NCI-H1092 treated with DMSO at 0.1 percent for 48 hours (cell line): ENCODE results near the gene KIF6.
"Not testable (repeated sequence)": the region's sequence is repeated elsewhere in the genome, so short reads cannot be mapped to it uniquely, and the experiment has no call there.

Source experiments
- DNase-seq: peaks from one replicate; lab custom pipeline; 2025; lab: John Stamatoyannopoulos, UW

KIF6 gene, protein sequence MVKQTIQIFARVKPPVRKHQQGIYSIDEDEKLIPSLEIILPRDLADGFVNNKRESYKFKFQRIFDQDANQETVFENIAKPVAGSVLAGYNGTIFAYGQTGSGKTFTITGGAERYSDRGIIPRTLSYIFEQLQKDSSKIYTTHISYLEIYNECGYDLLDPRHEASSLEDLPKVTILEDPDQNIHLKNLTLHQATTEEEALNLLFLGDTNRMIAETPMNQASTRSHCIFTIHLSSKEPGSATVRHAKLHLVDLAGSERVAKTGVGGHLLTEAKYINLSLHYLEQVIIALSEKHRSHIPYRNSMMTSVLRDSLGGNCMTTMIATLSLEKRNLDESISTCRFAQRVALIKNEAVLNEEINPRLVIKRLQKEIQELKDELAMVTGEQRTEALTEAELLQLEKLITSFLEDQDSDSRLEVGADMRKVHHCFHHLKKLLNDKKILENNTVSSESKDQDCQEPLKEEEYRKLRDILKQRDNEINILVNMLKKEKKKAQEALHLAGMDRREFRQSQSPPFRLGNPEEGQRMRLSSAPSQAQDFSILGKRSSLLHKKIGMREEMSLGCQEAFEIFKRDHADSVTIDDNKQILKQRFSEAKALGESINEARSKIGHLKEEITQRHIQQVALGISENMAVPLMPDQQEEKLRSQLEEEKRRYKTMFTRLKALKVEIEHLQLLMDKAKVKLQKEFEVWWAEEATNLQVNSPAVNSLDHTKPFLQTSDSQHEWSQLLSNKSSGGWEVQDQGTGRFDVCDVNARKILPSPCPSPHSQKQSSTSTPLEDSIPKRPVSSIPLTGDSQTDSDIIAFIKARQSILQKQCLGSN

DNA sequence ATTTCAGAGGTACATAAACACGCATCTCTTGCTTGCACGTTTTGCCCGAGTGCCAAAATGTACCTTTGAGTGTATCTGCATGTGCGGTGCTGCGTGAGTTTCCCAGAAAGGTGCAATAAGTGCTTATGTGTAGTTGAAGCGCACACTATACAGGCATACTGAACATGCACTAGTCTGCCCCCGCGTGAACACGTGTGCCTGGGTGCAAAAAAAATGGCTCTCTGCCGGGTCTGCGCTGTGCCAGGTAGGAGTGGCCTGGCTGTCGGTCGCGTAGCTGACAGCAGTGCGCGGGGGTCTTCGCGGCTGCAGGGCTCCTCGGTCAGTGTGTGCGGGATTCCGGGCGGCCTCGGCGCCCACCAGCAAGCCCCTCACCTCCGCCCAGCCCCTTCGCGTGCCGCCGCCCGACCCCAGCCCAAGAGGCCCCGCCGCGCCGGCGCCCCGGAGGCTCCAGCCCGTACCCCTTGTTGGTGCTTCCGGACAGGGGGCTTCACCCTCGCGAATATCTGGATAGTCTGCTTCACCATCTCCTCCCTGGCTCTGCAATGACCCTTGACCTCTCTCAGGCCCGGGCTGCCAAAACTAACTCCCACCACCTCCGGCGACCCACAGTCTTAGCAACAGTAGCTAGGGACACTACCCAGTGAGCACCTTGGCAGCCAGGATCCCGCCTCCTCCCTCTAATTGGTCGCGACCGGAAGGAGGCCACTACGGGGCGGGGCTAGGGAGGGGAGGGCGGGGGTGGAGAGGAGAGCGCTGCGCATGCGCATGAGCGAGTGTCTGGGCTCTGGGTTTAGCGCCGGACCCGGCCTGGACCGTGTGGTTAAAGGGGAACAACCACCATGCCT lies at the start of gene KIF6:
TSS of gene KIF6 (minus strand) at position 622 of the 845 bp plus-strand sequence. CDS start at position 524, 98 bp downstream.
- DNase-seq, result peak; percentile 87

DNA sequence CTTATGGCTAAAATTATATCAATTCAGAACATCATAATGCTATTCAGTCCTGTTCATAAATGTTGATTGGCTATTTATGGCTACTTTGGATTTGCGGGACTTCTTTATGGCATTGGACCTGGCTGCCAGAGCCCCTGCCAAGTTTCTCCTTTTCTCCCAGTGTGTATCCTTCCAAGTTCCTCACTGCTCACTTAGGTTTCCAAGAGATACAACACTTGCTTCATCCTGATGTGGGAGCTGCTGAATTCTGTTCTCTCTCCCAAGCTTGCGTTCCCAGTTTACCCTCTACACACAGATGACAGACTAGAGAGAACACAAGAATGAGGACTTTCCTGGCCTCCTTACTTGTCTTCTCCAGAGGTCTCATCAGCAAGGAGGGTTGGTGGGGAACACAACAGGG lies 48.6 kb upstream of the KIF6 start:
- no peak for DNase-seq

DNA sequence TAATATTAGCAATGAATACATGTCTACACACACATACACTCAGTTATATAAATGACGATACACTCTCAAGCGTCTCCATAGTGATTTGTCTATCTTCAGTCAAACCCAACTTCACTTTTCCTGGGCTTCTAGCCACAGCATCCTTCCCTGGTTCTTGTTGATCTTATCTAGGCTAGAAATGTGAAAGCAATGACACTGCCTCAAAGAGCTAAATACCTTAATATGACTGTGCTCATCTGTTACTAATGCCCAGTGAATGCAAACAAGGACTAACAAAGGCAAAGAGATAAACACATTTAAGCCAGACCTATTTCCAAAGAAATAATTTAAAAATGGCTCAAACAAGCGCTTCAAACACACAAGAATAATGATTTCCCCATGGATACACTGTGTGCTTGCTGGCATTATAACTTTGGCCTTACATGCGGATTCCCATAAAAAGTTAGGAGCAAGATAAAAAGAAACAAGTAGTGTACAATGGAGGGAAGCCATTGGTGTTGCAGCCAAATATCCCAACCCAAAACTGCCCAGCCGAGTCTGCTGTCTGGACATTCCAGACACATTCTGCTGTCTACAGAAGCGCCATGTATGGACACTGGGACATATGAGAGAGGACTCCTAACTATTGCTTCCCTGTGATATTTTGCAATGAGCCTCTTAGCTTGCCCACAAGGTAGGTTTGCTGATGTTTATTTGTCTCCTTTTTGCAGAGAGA lies 47.5 kb upstream of the KIF6 start:
- no peak for DNase-seq

DNA sequence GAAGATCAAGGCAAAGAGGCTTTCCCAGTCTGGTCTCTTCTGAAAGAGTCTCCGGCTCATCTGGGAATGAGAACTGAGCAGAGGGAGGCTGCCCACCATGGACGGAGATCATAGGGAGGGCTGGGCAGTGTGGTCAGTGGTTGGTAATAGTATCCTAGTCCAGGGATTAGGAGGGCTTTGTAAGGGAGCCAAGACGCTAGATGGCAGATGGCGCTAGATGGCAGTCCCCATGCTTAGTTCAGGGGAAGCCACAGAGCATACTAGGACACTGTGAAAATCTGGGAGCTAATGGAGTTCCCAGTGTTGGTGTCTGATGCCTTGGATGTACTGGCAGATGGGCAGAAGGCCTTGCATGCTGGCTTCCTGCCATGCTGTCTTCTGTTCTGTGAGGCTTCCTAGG lies 45.2 kb upstream of the KIF6 start:
- DNase-seq, result no peak

DNA sequence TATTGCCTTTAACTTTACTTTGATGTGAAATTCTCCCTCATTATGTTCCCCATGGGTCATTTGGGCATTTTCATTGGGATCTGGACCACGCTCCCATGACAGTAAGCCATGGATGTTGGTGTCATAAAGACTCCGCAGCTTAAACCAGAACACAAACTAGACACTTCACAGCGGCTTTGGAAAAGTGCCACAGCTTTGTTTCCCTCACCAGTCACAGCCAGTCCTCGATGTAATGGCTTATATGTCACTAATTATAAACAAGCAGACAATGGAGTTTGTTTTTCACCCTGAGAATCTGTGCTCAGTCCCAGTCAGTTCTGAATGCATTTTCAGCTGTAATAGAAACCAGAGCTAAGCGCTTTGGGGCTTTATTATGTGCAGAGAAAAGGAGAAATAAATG lies 43.8 kb upstream of the KIF6 start:
- DNase-seq, result no peak

DNA sequence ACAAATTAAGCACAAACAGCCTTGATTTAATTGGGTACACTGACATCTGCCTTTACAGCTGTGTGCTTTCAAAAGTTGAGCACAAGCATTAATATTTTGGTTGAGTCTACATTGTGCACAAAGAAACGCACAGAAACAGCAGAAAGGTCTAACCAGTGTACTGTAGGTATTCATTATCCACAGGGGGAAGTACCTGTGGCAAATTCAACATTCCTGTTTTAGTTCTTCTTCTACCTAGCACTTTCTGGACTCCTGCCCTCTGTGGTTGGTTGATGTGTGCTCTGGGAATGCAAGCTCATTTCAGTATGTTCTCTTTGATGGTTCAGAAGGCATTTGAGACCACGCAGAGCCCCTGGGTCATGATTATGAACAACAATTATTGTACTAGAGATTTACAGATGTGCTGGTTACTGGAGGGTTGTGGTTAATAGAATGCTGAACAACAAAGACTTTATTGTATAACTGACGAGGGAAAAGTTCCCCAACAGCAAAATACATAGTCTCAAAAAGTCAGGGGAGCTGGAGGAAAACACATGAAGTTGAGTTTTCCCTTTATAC lies 40.4 kb upstream of the KIF6 start:
- DNase-seq, result no peak

DNA sequence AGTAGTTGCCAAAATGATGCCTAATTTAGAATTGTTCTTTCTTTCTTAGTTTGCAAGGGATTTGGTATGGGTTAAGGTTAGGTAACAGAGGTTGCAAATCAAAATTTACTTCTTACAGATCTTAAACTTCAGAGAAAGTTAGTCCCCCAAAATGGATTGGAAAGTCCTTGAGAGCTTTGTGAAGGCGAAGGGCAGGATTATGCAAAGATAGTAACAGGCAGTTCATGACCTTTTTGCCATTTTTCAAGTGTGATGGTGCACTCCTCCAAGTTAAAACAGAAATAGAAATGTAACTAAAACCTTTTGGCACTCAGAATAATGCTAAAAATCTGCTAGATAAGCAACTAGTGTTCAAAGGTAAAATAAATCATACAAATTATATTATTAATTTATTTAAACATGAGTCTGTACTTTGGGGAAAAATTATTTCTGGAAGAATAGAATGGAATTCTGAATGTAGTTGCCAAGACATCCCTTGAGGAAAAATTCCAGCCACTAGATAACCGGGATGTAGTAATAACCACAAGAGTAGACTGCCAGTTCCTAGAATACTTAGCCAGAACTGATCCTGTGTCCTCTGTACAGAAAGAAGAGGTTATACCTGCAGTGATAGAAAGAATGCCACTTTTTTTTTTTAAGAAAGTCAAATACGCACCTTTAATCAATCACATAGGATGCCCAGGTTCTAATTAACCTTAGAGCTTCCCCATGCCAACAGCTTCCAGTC lies 35.2 kb upstream of the KIF6 start:
- DNase-seq, result no peak

DNA sequence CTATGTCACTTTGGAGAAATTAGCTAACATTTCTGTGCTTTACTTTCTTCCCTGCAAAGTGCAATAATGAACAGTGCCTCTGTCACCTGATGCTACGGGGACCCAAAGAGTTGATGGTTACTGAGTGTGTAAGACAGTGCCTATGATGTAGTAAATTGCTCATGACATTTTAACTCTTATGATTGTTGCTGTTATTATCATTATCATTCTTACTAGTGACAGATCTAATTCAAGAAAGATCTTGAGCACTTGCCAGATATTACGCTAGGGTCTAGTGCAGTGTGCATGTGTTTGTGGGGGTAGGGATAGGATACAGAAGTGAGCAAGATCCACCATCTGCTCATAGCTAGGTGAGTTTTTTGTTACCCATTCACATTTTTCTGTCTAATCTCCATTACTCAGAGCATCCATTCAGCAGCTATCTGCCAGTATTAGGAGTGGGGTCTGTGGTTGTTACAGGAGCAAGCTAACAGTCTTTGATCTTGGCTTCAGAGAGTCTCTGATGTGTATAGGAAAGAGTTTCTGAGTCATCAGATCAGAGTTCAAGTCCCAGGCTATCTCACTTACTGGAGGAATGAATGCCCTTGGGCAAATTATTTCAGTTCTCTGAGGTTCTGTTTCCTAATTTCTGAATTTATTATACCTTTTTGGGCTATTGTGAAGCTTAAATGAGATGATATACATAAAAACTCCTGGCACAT lies 33.8 kb upstream of the KIF6 start:
- no peak for DNase-seq

DNA sequence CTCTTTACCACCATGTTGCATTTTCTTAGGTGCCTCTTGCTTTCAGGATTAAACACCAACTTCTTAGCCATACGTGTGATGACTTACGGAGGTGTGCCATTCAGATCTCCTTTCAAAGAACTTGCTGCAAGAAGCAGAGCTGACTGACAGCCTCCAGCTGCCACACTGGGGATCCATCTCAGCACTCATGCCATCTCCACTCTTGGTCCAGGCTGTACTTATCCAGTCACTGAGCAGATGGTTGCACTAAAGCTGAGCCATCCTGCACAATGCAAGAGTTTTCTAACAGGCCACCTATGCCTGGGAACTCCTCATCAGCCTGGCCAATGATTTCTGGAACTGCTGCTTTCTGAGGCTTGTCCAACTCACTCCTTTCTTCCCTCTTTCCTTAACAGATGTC lies 31.4 kb upstream of the KIF6 start:
- no peak for DNase-seq

DNA sequence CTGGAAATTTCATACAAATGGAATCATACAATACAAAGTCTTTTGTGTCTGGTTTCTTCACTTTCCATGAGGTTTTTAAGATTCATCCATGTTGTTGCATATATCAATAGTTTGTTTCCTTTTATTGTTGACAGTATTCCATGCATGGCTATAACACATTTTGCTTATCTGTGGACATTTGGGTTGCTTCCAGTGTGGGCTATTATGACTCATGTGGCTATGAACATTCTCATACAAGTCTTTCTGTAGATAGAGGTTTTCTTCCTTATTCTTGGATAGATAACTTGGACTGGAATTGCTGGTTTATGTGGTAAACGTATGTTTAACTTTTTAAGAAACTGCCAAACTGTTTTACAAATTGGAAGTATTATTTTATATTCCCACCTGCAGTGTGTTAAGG lies 30.0 kb upstream of the KIF6 start:
- DNase-seq, result no peak

DNA sequence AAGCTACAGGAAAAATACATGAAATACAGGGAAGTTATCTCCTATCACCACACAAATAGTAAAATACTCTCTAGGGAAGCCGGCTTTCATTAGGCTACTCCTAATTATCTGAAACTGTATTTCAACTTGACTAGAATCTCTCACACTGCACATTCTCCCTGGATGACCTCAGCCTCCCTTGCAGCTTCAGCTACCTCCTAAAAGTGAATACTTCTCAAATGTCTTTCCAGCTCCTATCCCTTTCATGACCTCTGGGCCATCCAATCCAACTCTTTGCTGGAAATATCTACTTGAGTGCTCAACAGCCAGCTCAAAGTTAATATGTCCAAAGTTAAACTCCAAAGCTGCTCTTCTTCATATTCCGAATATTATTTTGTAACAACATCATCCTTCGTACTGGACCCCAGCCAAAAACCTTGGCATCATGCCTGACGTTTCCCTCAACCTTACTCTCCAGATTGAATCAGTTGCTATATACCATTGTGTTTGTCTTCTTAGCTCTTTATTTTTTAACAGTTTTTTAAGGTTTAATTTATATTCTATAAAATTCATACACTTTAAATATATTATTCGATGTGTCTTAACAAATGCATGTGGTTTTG lies 29.4 kb upstream of the KIF6 start:
- DNase-seq, result no peak

DNA sequence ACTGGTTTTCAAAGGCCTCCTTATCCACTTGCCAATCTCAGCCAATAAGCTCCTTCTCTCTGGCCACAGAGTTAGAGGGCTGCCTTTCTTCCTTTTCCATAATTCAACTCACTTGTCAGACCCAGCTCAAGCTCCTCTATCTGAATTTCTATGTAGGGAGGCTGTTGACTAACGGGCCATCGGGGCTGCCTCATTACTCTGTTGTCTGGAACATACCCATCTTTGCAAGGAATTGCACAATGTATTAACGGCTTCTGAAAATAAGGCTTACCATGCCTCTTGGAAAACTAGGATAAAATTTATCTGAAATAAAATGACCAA lies 28.5 kb upstream of the KIF6 start:
- DNase-seq, result no peak

DNA sequence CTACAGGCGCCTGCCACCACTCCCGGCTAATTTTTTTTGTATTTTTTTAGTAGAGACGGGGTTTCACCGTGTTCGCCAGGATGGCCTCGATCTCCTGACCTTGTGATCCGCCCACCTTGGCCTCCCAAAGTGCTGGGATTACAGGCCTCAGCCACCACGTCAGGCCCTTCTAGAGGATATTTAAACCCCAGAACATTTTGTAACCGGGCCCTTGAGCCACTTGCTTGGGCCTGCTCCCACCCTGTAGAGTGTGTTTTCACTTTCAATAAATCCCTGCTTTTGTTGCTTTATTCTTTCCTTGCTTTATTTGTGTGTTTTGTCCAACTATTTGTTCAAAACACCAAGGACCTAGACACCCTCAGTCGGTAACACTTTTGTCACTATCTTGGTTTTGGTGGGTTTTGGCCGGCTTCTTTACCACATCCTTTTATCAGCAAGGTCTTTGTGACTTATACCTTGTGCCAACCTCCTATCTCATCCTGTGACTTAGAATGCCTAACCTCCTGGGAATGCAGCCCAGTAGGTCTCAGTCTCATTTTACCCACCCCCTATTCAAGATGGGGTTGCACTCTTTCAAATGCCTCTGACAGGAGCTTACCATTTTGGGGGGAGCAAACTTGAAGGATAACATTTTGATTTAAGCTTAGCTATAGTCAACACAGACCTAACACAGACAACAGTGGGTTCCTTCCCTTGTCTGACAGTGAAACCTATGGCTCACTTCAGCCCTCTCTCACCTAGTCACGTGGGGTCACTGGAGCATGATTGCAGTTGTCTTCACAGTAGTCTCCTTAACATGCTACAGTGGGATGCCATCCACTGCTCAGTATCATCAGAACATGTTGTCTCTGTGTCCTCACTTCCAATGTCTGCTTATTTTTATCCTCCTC lies 27.9 kb upstream of the KIF6 start:
- DNase-seq, result no peak

DNA sequence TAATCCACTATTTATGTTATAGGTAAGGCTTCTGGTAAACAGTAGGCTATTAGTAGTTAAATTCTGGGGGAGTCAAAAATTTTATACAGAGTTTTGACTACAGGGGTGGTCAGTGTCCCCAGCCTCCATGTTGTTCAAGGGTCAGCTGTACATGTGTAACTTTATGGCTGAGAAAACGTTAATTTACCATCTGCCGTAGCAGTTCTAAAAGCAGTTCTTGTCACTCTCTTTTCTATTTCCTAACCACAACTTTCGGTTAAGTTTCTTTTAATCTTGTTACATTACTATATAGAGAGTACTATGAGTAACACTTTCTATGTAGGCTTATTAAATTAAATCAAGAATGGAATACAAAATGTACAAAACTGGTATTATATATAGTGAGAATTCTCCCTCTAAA lies 21.6 kb upstream of the KIF6 start:
- DNase-seq, result no peak

DNA sequence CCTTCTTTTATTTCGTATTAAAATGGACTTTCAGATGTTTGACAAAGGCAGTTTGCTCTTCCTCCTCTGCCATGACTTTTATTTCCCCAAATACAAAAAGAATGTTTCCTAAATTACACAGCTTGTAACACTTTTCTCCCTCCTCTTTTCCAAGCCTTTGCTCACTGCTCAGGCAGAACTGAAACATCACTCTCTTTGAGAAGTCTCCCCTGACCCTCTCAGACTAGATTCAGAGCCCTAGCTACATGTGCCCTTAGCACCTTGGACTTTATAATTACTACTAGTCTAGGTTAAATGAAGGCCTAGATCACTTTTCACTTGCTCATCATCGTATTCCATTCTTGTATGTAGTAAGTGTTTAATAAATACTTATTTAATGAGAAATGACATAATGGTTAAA lies 8.5 kb upstream of the KIF6 start:
- DNase-seq, result no peak

DNA sequence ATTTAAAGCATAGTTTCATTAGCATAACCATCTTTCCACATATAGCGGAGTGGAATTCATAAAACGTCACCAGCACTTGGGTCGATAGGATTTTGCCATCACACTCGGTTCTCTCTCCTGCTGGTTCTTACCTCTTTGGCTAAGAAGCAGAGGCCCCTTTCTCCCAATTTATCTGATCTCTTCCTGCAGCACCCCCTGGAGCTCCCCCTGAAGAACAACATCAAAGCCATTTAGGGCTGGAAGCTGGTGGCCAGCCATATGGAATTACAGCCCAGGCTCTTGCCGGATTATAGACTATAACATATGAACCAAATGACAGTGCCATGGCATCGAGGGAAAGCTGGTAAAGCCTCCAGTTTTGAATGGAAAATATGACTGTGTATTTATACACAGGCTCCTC lies 6.4 kb upstream of the KIF6 start:
- peak; percentile 0 for DNase-seq

DNA sequence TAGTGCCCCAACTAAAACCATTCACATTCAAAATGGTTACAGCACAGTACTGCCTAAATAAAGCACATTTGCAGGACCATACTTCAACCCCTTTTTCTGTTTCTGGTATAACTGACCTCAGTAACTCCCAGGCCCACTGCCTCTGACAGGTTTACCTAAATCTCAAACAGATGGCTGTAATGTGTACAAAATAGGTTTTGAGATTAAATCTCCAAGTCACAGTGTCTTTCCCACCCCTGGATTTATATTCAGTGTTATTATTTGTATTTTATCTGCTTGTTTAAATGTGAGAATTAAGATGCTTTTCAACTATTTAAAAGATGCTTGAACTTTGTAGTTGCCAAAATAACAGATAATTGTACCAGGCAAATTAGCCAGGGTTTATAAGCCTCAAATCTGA lies 4.7 kb upstream of the KIF6 start:
- DNase-seq, result no peak

DNA sequence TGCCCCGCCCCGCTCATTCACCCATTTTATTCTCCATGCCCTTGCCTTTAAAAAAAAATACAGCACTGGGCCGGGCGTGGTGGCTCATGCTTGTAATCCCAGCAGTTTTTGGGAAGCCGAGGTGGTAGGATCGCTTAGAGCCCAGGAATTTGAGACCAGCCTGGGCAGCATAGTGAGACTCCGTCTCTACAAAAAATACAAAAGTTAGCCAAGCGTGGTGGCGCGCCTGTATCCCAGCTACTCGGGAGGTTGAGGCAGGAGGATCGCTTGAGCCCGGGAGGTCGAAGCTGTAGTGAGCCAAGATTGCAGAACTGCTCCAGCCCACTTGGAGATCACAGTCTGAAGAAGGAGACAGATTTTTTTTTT lies 407 bp upstream of the KIF6 start:
- DNase-seq, result no peak

DNA sequence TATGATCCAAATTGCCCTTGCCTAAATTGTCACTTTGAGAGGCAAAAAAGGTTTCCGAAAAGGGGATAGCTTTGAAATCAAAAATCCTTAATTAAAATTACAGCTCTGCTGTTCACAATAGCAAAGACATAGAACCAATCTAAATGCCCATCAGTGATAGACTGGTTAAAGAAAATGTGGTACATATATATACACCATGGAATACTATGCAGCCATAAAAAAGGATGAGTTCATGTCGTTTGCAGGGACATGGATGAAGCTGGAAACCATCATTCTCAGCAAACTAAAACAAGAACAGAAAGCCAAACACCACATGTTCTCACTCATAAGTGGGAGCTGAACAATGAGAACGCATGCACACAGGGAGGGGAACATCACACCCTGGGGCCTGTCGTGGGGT lies 1.9 kb downstream of the KIF6 start:
- DNase-seq, result not testable (repeated sequence)
